Measurements from ENCODE around the gene CTIF. TPM values are rescaled to one million over a fixed set of nuclear protein-coding genes. Genes with fewer than 3 reads are reported as not detected.
A peak's percentile ranks its signal among the peaks of the same experiment; 100 is the strongest.

Gene CTIF
- total RNA-seq, 1 donor from 2014 or later: 72.4 TPM

DNA sequence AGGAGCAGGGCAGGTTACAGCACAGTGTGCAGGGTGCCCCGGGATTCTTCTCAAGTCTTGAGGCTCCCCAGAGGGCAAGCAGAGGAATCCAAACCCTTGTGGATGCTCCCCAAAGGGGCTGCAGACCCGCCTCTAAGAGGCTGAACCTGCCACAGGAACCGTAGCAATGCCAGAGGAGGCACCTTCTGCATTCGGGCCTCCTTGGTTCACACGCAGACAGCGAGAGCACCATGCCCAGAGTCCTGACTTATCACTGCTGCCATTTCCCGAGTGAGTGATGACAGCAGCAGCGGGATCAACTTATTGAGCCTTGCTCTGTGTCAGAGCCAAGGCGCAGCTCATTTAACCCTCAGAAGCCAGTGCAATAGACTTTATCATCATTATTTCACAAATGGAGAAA, 203.5 kb downstream of the CTIF start:
- ATAC-seq: no peak
- no peaks in the 10 kb centered on the region for H3K36me3 ChIP-seq
- H3K27me3 ChIP-seq: no peaks in the 10 kb centered on the region
- H3K4me3 ChIP-seq: no peak overlapping the region
- intact Hi-C loops (cut with DNase I): no loop called here
- no peak overlapping the region for H3K27ac ChIP-seq
- peaks cover 13% of the 10 kb centered on the region for H3K4me1 ChIP-seq
- no peaks in the 10 kb centered on the region for H3K9me3 ChIP-seq
- TF ChIP-seq, protein P1, sequence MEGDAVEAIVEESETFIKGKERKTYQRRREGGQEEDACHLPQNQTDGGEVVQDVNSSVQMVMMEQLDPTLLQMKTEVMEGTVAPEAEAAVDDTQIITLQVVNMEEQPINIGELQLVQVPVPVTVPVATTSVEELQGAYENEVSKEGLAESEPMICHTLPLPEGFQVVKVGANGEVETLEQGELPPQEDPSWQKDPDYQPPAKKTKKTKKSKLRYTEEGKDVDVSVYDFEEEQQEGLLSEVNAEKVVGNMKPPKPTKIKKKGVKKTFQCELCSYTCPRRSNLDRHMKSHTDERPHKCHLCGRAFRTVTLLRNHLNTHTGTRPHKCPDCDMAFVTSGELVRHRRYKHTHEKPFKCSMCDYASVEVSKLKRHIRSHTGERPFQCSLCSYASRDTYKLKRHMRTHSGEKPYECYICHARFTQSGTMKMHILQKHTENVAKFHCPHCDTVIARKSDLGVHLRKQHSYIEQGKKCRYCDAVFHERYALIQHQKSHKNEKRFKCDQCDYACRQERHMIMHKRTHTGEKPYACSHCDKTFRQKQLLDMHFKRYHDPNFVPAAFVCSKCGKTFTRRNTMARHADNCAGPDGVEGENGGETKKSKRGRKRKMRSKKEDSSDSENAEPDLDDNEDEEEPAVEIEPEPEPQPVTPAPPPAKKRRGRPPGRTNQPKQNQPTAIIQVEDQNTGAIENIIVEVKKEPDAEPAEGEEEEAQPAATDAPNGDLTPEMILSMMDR (IDR thresholded peaks at IDR 0.05): no peak
- no peak for DNase-seq

- H3K36me3 ChIP-seq: no peaks in the 10 kb centered on the region
- H3K4me3 ChIP-seq: no peak overlapping the region
- ATAC-seq (peak; percentile 73), DNase-seq (peak; percentile 70)
- H3K27ac ChIP-seq: peak overlapping the region; percentile 30
- H3K9me3 ChIP-seq: no peaks in the 10 kb centered on the region
- no peaks in the 10 kb centered on the region for H3K27me3 ChIP-seq
- H3K4me1 ChIP-seq: peaks cover 13% of the 10 kb centered on the region
- TF ChIP-seq, protein P1 (IDR thresholded peaks at IDR 0.05): no peak
- intact Hi-C loops (cut with DNase I): no loop called here
Measured at GRCh38 chr18:48742706-48743475, 204.1 kb downstream of the CTIF start.

DNA sequence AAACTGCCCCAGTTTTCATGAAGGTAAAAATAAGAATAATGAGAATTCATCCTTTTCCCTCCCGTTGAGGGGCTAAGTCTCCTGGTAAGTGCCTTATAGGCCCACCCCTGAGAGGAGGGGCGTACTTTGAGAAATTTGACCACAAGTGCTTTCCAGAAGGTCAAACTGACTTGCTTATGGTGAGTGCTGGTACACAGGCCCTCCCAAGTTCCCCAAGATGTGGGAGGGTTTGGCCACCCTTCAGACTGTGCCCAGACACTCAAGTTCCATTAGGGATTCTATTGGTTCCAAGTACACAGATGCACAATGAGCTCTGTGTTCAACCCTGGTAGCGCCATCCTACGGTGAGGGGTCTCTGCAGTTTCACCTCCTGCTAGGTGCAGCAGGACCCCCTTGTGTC, 205.1 kb downstream of the CTIF start:
- TF ChIP-seq, protein P1 (IDR thresholded peaks at IDR 0.05): no peak
- Histone ChIP-seq H3K4me3 (no peak overlapping the region), H3K9me3 (no peaks in the 10 kb centered on the region), H3K27me3 (no peaks in the 10 kb centered on the region), H3K36me3 (no peaks in the 10 kb centered on the region), H3K27ac (peak overlapping the region; percentile 30), H3K4me1 (peaks cover 13% of the 10 kb centered on the region)
- no peak for ATAC-seq
- DNase-seq: no peak
- intact Hi-C loops (cut with DNase I): no loop called here

DNA sequence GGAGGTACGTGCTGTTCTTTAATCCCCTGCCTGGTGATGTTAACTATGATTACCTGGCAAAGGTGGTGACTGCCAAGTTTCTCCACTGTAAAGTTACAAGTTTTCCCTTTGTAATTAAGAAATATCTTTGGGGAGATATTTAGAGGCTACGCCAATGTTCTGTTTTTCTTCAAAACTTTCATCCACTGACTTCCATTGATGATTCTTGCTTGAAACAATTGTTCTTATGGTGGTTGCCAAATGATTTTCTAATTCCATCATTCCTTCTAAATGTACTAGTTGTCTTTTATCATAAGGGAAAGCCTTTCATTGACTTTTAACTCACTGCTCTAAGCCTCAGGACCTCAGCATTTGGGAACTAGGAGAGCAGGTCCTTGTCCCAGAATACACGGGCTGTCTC, 206.5 kb downstream of the CTIF start:
- H3K27ac ChIP-seq: no peak overlapping the region
- no peaks in the 10 kb centered on the region for H3K36me3 ChIP-seq
- H3K4me3 ChIP-seq: no peak overlapping the region
- TF ChIP-seq, protein P1 (IDR thresholded peaks at IDR 0.05): no peak
- no peak for ATAC-seq
- intact Hi-C loops (cut with DNase I): no loop called here
- peaks cover 17% of the 10 kb centered on the region for H3K4me1 ChIP-seq
- H3K27me3 ChIP-seq: no peaks in the 10 kb centered on the region
- no peaks in the 10 kb centered on the region for H3K9me3 ChIP-seq
- no peak for DNase-seq

- DNase-seq (no peak), ATAC-seq (peak; percentile 64)
- Histone ChIP-seq H3K27ac (no peak overlapping the region), H3K9me3 (no peaks in the 10 kb centered on the region), H3K4me3 (no peak overlapping the region), H3K27me3 (no peaks in the 10 kb centered on the region), H3K36me3 (no peaks in the 10 kb centered on the region), H3K4me1 (peaks cover 4% of the 10 kb centered on the region)
- TF ChIP-seq, protein P1 (IDR thresholded peaks at IDR 0.05): peak; percentile 32
- intact Hi-C loops (cut with DNase I): no loop called here
Measured at GRCh38 chr18:48749768-48750167, 210.9 kb downstream of the CTIF start.

Measured in upper lobe of right lung (tissue), 1 donor.